ENCODE results near the gene GBE1. TPM values are rescaled to one million over a fixed set of nuclear protein-coding genes. Genes with fewer than 3 reads are reported as not detected.

The GBE1 gene
- total RNA-seq, 4 donors from 2014 or later = 15.8 to 28.6 (median 20.5) TPM

DNA sequence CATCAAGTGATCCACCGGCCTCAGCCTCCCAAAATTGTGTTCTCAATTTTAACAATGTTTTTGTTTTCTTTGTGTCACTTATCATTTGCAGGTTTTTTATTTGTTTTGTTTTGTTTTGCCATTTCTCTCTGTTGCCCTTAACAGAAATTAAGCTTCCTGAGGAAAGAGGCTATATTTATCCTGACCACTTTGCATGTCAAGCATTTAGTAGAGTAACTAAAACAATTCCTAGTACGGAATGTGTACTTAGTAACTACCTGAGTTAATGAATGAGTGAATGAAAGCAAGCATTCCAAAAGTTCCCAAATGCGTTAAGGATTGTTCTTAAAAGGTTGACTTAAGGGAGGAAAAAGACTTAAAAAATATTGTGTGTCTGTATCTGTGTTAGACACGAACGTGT lies 193.1 kb downstream of the GBE1 start:
- TF ChIP-seq POLR2AphosphoS5 (IDR thresholded peaks at IDR 0.05) (no peak), POLR2A (IDR thresholded peaks at IDR 0.05) (no peak), EP300 (IDR thresholded peaks at IDR 0.05) (no peak)
- TF ChIP-seq, protein P1, sequence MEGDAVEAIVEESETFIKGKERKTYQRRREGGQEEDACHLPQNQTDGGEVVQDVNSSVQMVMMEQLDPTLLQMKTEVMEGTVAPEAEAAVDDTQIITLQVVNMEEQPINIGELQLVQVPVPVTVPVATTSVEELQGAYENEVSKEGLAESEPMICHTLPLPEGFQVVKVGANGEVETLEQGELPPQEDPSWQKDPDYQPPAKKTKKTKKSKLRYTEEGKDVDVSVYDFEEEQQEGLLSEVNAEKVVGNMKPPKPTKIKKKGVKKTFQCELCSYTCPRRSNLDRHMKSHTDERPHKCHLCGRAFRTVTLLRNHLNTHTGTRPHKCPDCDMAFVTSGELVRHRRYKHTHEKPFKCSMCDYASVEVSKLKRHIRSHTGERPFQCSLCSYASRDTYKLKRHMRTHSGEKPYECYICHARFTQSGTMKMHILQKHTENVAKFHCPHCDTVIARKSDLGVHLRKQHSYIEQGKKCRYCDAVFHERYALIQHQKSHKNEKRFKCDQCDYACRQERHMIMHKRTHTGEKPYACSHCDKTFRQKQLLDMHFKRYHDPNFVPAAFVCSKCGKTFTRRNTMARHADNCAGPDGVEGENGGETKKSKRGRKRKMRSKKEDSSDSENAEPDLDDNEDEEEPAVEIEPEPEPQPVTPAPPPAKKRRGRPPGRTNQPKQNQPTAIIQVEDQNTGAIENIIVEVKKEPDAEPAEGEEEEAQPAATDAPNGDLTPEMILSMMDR (IDR thresholded peaks at IDR 0.05) = no peak
- no peak for DNase-seq (ENCODE audit: low spot score in 2 of 2)
- Histone ChIP-seq H3K9me3 (no peaks in the 10 kb centered on the region), H3K4me1 (no peaks in the 10 kb centered on the region), H3K27me3 (no peaks in the 10 kb centered on the region), H3K4me3 (no peak overlapping the region), H3K27ac (no peak overlapping the region), H3K36me3 (peaks cover 10% of the 10 kb centered on the region)
- 77% methylated on average over 5 of the region's 5 CpGs for WGBS

DNA sequence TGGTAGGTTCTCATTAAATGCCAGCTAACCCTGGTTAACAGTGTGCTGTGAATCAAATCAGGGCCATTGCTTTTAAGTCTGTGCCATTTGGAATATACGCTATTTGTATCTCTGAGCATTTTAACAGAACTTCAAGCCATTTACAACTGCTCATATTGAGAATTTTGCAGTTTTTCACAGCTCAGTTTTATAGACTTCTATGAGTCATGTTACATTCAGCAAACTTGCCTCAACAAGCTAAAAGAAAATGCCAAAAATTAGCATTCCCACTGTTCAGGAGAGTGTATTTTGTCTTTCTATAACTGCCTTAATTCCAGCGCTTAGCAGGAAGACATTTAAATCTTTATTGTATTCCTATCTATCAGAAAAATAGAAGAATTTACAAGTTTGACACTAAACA lies 196.4 kb downstream of the GBE1 start:
- TF ChIP-seq EP300 (IDR thresholded peaks at IDR 0.05) (no peak), POLR2AphosphoS5 (IDR thresholded peaks at IDR 0.05) (no peak), POLR2A (IDR thresholded peaks at IDR 0.05) (no peak)
- TF ChIP-seq, protein P1 (IDR thresholded peaks at IDR 0.05) = no peak
- 73% methylated on average over 2 of the region's 2 CpGs for WGBS

DNA sequence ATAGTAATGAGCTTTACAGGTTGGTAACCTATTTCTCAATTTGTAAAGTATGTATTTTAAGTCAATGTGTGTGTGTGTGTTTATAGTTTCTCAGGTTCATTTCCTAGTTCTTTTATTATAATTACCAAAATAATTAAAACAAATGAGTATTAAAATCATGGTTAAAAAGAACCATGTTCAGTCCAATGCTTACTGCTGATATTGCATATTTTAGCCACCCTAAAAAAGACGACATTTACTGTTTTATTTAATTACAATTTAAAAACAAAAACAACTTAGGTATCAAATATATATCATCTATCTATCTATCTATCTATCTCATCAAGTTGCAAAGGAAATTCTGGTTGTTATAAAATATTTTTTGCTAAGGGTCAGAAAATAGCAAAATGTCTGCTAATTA lies 203.3 kb downstream of the GBE1 start:
- Histone ChIP-seq H3K4me3 (no peak overlapping the region), H3K27me3 (no peaks in the 10 kb centered on the region), H3K27ac (no peak overlapping the region), H3K36me3 (peaks cover 5% of the 10 kb centered on the region), H3K4me1 (peaks cover 5% of the 10 kb centered on the region), H3K9me3 (no peaks in the 10 kb centered on the region)
- TF ChIP-seq POLR2A (IDR thresholded peaks at IDR 0.05) = no peak
- TF ChIP-seq POLR2AphosphoS5 (IDR thresholded peaks at IDR 0.05) = no peak
- no peak for TF ChIP-seq EP300 (IDR thresholded peaks at IDR 0.05)
- TF ChIP-seq, protein P1 (IDR thresholded peaks at IDR 0.05) = no peak
- WGBS = 0% methylated on average over 1 of the region's 1 CpG
- DNase-seq (ENCODE audit: low spot score in 2 of 2) = no peak

More for the DNA sequence above, 196.4 kb downstream of the GBE1 start:
- H3K27ac ChIP-seq = no peak overlapping the region
- H3K27me3 ChIP-seq = no peaks in the 10 kb centered on the region
- no peaks in the 10 kb centered on the region for H3K9me3 ChIP-seq
- no peaks in the 10 kb centered on the region for H3K4me1 ChIP-seq
- H3K36me3 ChIP-seq = peaks cover 15% of the 10 kb centered on the region
- H3K4me3 ChIP-seq = no peak overlapping the region
- no peak for DNase-seq (ENCODE audit: low spot score in 2 of 2)

DNA sequence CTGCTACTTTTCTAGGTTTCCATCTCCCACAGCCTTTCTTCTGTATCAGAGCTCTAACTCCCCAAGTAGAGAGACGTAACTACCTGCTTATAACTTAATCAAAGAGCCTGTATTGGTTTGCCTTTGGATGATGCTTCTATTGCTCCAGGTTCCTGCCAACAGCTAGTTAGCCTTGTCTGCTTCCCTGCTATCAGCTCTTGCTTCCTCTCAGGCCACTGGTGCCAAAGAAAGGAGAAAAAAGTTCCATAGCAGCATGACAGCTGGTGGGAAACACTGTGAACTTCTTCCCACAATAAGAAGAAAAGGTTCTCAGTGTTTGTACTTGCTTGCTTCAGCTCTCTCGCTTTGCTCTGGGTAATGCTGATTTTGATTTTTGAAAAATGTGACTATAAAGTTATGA lies 206.6 kb downstream of the GBE1 start:
- WGBS = 87% methylated on average over 2 of the region's 2 CpGs
- Histone ChIP-seq H3K27ac (no peak overlapping the region), H3K4me3 (no peak overlapping the region), H3K36me3 (no peaks in the 10 kb centered on the region), H3K4me1 (peaks cover 5% of the 10 kb centered on the region), H3K9me3 (no peaks in the 10 kb centered on the region), H3K27me3 (no peaks in the 10 kb centered on the region)
- no peak for DNase-seq (ENCODE audit: low spot score in 2 of 2)
- TF ChIP-seq, protein P1 (IDR thresholded peaks at IDR 0.05) = no peak
- TF ChIP-seq POLR2A (IDR thresholded peaks at IDR 0.05) = no peak
- no peak for TF ChIP-seq EP300 (IDR thresholded peaks at IDR 0.05)
- no peak for TF ChIP-seq POLR2AphosphoS5 (IDR thresholded peaks at IDR 0.05)

DNA sequence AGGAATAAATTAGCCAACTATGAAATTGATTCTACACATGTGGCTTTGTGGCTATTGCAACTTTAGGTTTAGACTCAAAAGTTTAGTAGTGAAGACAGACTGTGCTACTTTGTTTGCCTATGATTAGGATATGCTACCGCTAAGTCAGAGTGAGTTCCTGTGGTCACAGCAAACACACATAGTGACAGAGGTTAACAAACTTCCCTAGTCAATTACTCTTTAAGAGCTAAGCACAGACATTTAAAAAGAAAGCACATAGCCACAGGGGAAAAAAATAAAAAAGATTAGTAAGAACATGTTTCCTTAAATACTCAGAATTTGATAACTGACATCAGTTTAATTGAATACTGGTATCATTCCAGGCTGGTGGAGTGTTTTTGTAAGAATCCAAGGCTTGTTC lies 207.1 kb downstream of the GBE1 start:
- 79% methylated on average over 1 of the region's 1 CpG for WGBS
- no peaks in the 10 kb centered on the region for H3K9me3 ChIP-seq
- H3K4me3 ChIP-seq = no peak overlapping the region
- TF ChIP-seq EP300 (IDR thresholded peaks at IDR 0.05) (no peak), POLR2AphosphoS5 (IDR thresholded peaks at IDR 0.05) (no peak), POLR2A (IDR thresholded peaks at IDR 0.05) (no peak)
- TF ChIP-seq, protein P1 (IDR thresholded peaks at IDR 0.05) = no peak
- no peaks in the 10 kb centered on the region for H3K27me3 ChIP-seq
- DNase-seq (ENCODE audit: low spot score in 2 of 2) = no peak
- no peak overlapping the region for H3K27ac ChIP-seq
- peaks cover 5% of the 10 kb centered on the region for H3K4me1 ChIP-seq
- H3K36me3 ChIP-seq = peaks cover 1% of the 10 kb centered on the region

Data from suprapubic skin (tissue), 4 donors.